ENCODE data around the gene C6. TPM values are rescaled to one million over a fixed set of nuclear protein-coding genes. Genes with fewer than 3 reads are reported as not detected.

Gene C6
- total and polyA plus RNA-seq, 2 donors (not counting 1 experiment from before 2014, with no cell fraction given) = not detected

GRCh38 chr5:41156739-41157138, 56.6 kb downstream of the C6 start:
- H3K9ac ChIP-seq (ENCODE audit: low read length) = no peak overlapping the region
- no peaks in the 10 kb centered on the region for H3K36me3 ChIP-seq (replicated peaks in 1 of 2; ENCODE audit: control extremely low read depth in 1 of 2, control insufficient read depth in 1 of 2, extremely low read depth in 1 of 2, insufficient read depth in 2 of 2, low read length in 1 of 2)
- intact Hi-C loops (cut with micrococcal nuclease) = no loop called here

GRCh38 chr5:41154491-41154890, 58.8 kb downstream of the C6 start:
- Mint-ChIP-seq H3K27me3 (no peaks in the 10 kb centered on the region), H3K9me3 (ENCODE audit: insufficient read depth) (no peaks in the 10 kb centered on the region), H3K4me1 (no peaks in the 10 kb centered on the region), H3K4me3 (no peak overlapping the region), H3K27ac (no peak overlapping the region)
- Histone ChIP-seq H3K9ac (ENCODE audit: low read length) (no peak overlapping the region), H3K79me2 (ENCODE audit: control insufficient read depth, insufficient read depth, low read length) (no peaks in the 10 kb centered on the region), H2AFZ (ENCODE audit: insufficient read depth, low read depth, low read length, poor library complexity, severe bottlenecking) (no peak overlapping the region), H3K4me2 (replicated peaks; ENCODE audit: low read depth, low read length, poor library complexity, severe bottlenecking) (no peak overlapping the region), H3K27ac (ENCODE audit: low read length in 2 of 2) (no peak overlapping the region), H3K4me1 (ENCODE audit: control insufficient read depth in 2 of 2, insufficient read depth in 2 of 2, low read length in 2 of 2) (no peaks in the 10 kb centered on the region), H3K4me3 (ENCODE audit: control extremely low read depth in 1 of 5, extremely low read depth in 1 of 5, insufficient read depth in 1 of 5, low read depth in 2 of 5, low read length in 4 of 5) (no peak overlapping the region), H3K36me3 (replicated peaks in 1 of 2; ENCODE audit: control extremely low read depth in 1 of 2, control insufficient read depth in 1 of 2, extremely low read depth in 1 of 2, insufficient read depth in 2 of 2, low read length in 1 of 2) (no peaks in the 10 kb centered on the region), H3K27me3 (replicated peaks in 1 of 4; ENCODE audit: control extremely low read depth in 1 of 4, control insufficient read depth in 3 of 4, insufficient read depth in 4 of 4, low read length in 3 of 4) (no peaks in the 10 kb centered on the region), H4K20me1 (ENCODE audit: control insufficient read depth, insufficient read depth, low read length, poor library complexity, severe bottlenecking) (no peaks in the 10 kb centered on the region), H3K9me3 (ENCODE audit: control extremely low read depth in 1 of 3, control insufficient read depth in 2 of 3, insufficient read depth in 1 of 3, low read length in 2 of 3) (no peaks in the 10 kb centered on the region)
- 33% methylated on average over 1 of the region's 3 CpGs for WGBS (ENCODE audit: insufficient coverage)
- intact Hi-C loops (cut with micrococcal nuclease) = no loop called here
- no peak for TF ChIP-seq EZH2 (IDR thresholded peaks at IDR 0.05; ENCODE audit: borderline replicate concordance, insufficient read depth, low read depth, low read length, poor library complexity, severe bottlenecking)
- TF ChIP-seq CTCF (IDR thresholded peaks at IDR 0.05) = no peak
- no peak for DNase-seq
- CTCF ChIA-PET = no interaction called here
- POLR2A ChIA-PET = no interaction called here
- ATAC-seq (ENCODE audit: low read depth) = no peak

More at GRCh38 chr5:41156739-41157138, 56.6 kb downstream of the C6 start:
- Mint-ChIP-seq H3K4me3 (no peak overlapping the region), H3K27me3 (no peaks in the 10 kb centered on the region), H3K9me3 (ENCODE audit: insufficient read depth) (no peaks in the 10 kb centered on the region), H3K4me1 (no peaks in the 10 kb centered on the region), H3K27ac (no peak overlapping the region)
- TF ChIP-seq EZH2 (IDR thresholded peaks at IDR 0.05; ENCODE audit: borderline replicate concordance, insufficient read depth, low read depth, low read length, poor library complexity, severe bottlenecking) (no peak), CTCF (IDR thresholded peaks at IDR 0.05) (no peak)
- ChIA-PET CTCF (no interaction called here), POLR2A (no interaction called here)
- Histone ChIP-seq H3K27ac (ENCODE audit: low read length in 2 of 2) (no peak overlapping the region), H3K4me3 (ENCODE audit: control extremely low read depth in 1 of 5, extremely low read depth in 1 of 5, insufficient read depth in 1 of 5, low read depth in 2 of 5, low read length in 4 of 5) (no peak overlapping the region), H3K79me2 (ENCODE audit: control insufficient read depth, insufficient read depth, low read length) (no peaks in the 10 kb centered on the region), H3K4me2 (replicated peaks; ENCODE audit: low read depth, low read length, poor library complexity, severe bottlenecking) (no peak overlapping the region), H2AFZ (ENCODE audit: insufficient read depth, low read depth, low read length, poor library complexity, severe bottlenecking) (no peak overlapping the region), H4K20me1 (ENCODE audit: control insufficient read depth, insufficient read depth, low read length, poor library complexity, severe bottlenecking) (no peaks in the 10 kb centered on the region), H3K27me3 (replicated peaks in 1 of 4; ENCODE audit: control extremely low read depth in 1 of 4, control insufficient read depth in 3 of 4, insufficient read depth in 4 of 4, low read length in 3 of 4) (no peaks in the 10 kb centered on the region), H3K4me1 (ENCODE audit: control insufficient read depth in 2 of 2, insufficient read depth in 2 of 2, low read length in 2 of 2) (no peaks in the 10 kb centered on the region), H3K9me3 (ENCODE audit: control extremely low read depth in 1 of 3, control insufficient read depth in 2 of 3, insufficient read depth in 1 of 3, low read length in 2 of 3) (no peaks in the 10 kb centered on the region)
- DNase-seq (no peak), ATAC-seq (ENCODE audit: low read depth) (no peak)
